Natural killer cell treated with Interleukin-12 subunit alpha and Interleukin-12 subunit beta and Interleukin-15 and Interleukin-18, amount 100 ng/mL, for 72 hours (primary cell): ENCODE results near the gene PPHLN1. TPM values are rescaled to one million over a fixed set of nuclear protein-coding genes. Genes with fewer than 3 reads are reported as not detected.

Experiments used
- ATAC-seq, 2 donors: fragments of 150-1000 bp; cut with Tn5 transposase in 1 of 2; sonication (Bioruptor Pico), chemical (Tn5 transposase) in 1 of 2; 2 replicates each; pipeline ENCODE4 v1.10.0; 2021
- DNase-seq: peaks from one replicate; pipeline ENCODE4 v3.0.0; 2022; ENCODE audit warnings: low spot score
- H3K27ac Mint-ChIP-seq, 2 donors: 1 replicate in 1 of 2; 2 replicates in 1 of 2; pipeline ENCODE4 v1.8.0; 2022; ENCODE audit warnings: mixed read lengths in 2 of 2, mild to moderate bottlenecking in 1 of 2, moderate library complexity in 1 of 2
- H3K27me3 Mint-ChIP-seq, 2 donors: 1 replicate in 1 of 2; 2 replicates in 1 of 2; pipeline ENCODE4 v1.8.0; 2022; ENCODE audit warnings: mixed read lengths in 2 of 2
- H3K36me3 Mint-ChIP-seq: one replicate; pipeline ENCODE4 v1.8.0; 2022; ENCODE audit warnings: mixed read lengths
- H3K4me1 Mint-ChIP-seq, 2 donors: 1 replicate in 1 of 2; 2 replicates in 1 of 2; pipeline ENCODE4 v1.8.0; 2022; ENCODE audit warnings: low read depth in 2 of 2, mixed read lengths in 2 of 2, mild to moderate bottlenecking in 1 of 2
- H3K4me3 Mint-ChIP-seq: one replicate; pipeline ENCODE4 v1.8.0; 2022; ENCODE audit warnings: mixed read lengths
- H3K9me3 Mint-ChIP-seq: 2 replicates; pipeline ENCODE4 v1.8.0; 2022; ENCODE audit warnings: mixed read lengths
- total RNA-seq, 2 donors: library from RNA; stranded (reverse); gene quantifications; one replicate each; pipeline ENCODE4 v1.2.3, GENCODE V29; 2022

The PPHLN1 gene
- total RNA-seq, 2 donors from 2014 or later = 85.0 to 90.1 TPM

- Mint-ChIP-seq H3K4me3 (no peak overlapping the region), H3K4me1 (peaks cover 11 to 15% of the 10 kb centered on the region in 2 donors), H3K27me3 (peaks cover 11 to 28% of the 10 kb centered on the region in 2 donors), H3K36me3 (no peaks in the 10 kb centered on the region), H3K9me3 (no peaks in the 10 kb centered on the region), H3K27ac (no peak overlapping the region)
- ATAC-seq (no peak), DNase-seq (no peak)
Measured at GRCh38 chr12:42473561-42473960, 147.6 kb downstream of the PPHLN1 start.

- peaks cover 3 to 7% of the 10 kb centered on the region in 2 donors for H3K4me1 Mint-ChIP-seq
- H3K36me3 Mint-ChIP-seq = no peaks in the 10 kb centered on the region
- no peak overlapping the region for H3K4me3 Mint-ChIP-seq
- DNase-seq (no peak), ATAC-seq (no peak)
- no peaks in the 10 kb centered on the region for H3K9me3 Mint-ChIP-seq
- peaks cover 11 to 31% of the 10 kb centered on the region in 2 donors for H3K27me3 Mint-ChIP-seq
- H3K27ac Mint-ChIP-seq = no peak overlapping the region
Measured at GRCh38 chr12:42474391-42474790, 148.4 kb downstream of the PPHLN1 start.

GRCh38 chr12:42475106-42475505, 149.1 kb downstream of the PPHLN1 start:
- ATAC-seq (no peak), DNase-seq (no peak)
- Mint-ChIP-seq H3K4me1 (peaks cover 0 to 1% of the 10 kb centered on the region in 2 donors), H3K27me3 (peaks cover 12 to 34% of the 10 kb centered on the region in 2 donors), H3K36me3 (no peaks in the 10 kb centered on the region), H3K4me3 (no peak overlapping the region), H3K27ac (no peak overlapping the region), H3K9me3 (no peaks in the 10 kb centered on the region)

GRCh38 chr12:42477941-42478340, 152.0 kb downstream of the PPHLN1 start:
- no peak for ATAC-seq
- no peaks in the 10 kb centered on the region for H3K9me3 Mint-ChIP-seq
- H3K27me3 Mint-ChIP-seq = peaks cover 23 to 47% of the 10 kb centered on the region in 2 donors
- H3K36me3 Mint-ChIP-seq = no peaks in the 10 kb centered on the region
- H3K27ac Mint-ChIP-seq = no peak overlapping the region
- no peak overlapping the region for H3K4me3 Mint-ChIP-seq
- DNase-seq = no peak
- H3K4me1 Mint-ChIP-seq = no peaks in the 10 kb centered on the region

GRCh38 chr12:42481368-42481767, 155.4 kb downstream of the PPHLN1 start:
- H3K27me3 Mint-ChIP-seq = peaks cover 45 to 72% of the 10 kb centered on the region in 2 donors
- H3K36me3 Mint-ChIP-seq = no peaks in the 10 kb centered on the region
- ATAC-seq (no peak), DNase-seq (no peak)
- no peak overlapping the region for H3K4me3 Mint-ChIP-seq
- H3K4me1 Mint-ChIP-seq = peaks cover 8 to 9% of the 10 kb centered on the region in 2 donors
- H3K27ac Mint-ChIP-seq = no peak overlapping the region
- no peaks in the 10 kb centered on the region for H3K9me3 Mint-ChIP-seq

- Mint-ChIP-seq H3K27me3 (peaks cover 47 to 77% of the 10 kb centered on the region in 2 donors), H3K9me3 (no peaks in the 10 kb centered on the region), H3K4me1 (peaks cover 8 to 9% of the 10 kb centered on the region in 2 donors), H3K36me3 (no peaks in the 10 kb centered on the region), H3K27ac (no peak overlapping the region), H3K4me3 (peak overlapping the region; percentile 71)
- ATAC-seq (no peak), DNase-seq (no peak)
Measured at GRCh38 chr12:42482041-42482747, 156.2 kb downstream of the PPHLN1 start.

GRCh38 chr12:42482748-42483520, 157.0 kb downstream of the PPHLN1 start:
- Mint-ChIP-seq H3K36me3 (no peaks in the 10 kb centered on the region), H3K9me3 (no peaks in the 10 kb centered on the region), H3K27ac (no peak overlapping the region), H3K4me1 (peaks cover 8 to 9% of the 10 kb centered on the region in 2 donors), H3K27me3 (peaks cover 51 to 72% of the 10 kb centered on the region in 2 donors), H3K4me3 (peak overlapping the region; percentile 71)
- DNase-seq (no peak), ATAC-seq (peak; percentile 81 to 85)

GRCh38 chr12:42483521-42483790, 157.5 kb downstream of the PPHLN1 start:
- DNase-seq = no peak
- H3K4me1 Mint-ChIP-seq = peaks cover 8 to 9% of the 10 kb centered on the region in 2 donors
- H3K4me3 Mint-ChIP-seq = peak overlapping the region; percentile 82
- peaks cover 49 to 66% of the 10 kb centered on the region in 2 donors for H3K27me3 Mint-ChIP-seq
- ATAC-seq = peak; percentile 21 to 54
- no peaks in the 10 kb centered on the region for H3K36me3 Mint-ChIP-seq
- H3K27ac Mint-ChIP-seq = no peak overlapping the region
- H3K9me3 Mint-ChIP-seq = no peaks in the 10 kb centered on the region

- Mint-ChIP-seq H3K4me3 (no peak overlapping the region), H3K36me3 (no peaks in the 10 kb centered on the region), H3K4me1 (peaks cover 8 to 9% of the 10 kb centered on the region in 2 donors), H3K27ac (no peak overlapping the region), H3K9me3 (no peaks in the 10 kb centered on the region), H3K27me3 (peaks cover 48 to 59% of the 10 kb centered on the region in 2 donors)
- ATAC-seq (no peak), DNase-seq (no peak)
Measured at GRCh38 chr12:42484996-42485395, 159.0 kb downstream of the PPHLN1 start.

GRCh38 chr12:42485823-42486222, 159.9 kb downstream of the PPHLN1 start:
- ATAC-seq (no peak), DNase-seq (no peak)
- H3K4me1 Mint-ChIP-seq = peaks cover 8 to 9% of the 10 kb centered on the region in 2 donors
- H3K36me3 Mint-ChIP-seq = no peaks in the 10 kb centered on the region
- no peaks in the 10 kb centered on the region for H3K9me3 Mint-ChIP-seq
- peaks cover 47 to 57% of the 10 kb centered on the region in 2 donors for H3K27me3 Mint-ChIP-seq
- H3K27ac Mint-ChIP-seq = no peak overlapping the region
- no peak overlapping the region for H3K4me3 Mint-ChIP-seq

- H3K4me1 Mint-ChIP-seq = peaks cover 8 to 9% of the 10 kb centered on the region in 2 donors
- no peak for ATAC-seq
Measured at GRCh38 chr12:42486407-42486806, 160.4 kb downstream of the PPHLN1 start.

GRCh38 chr12:42490261-42490842, 164.4 kb downstream of the PPHLN1 start:
- peak; percentile 36 to 61 for ATAC-seq

More at GRCh38 chr12:42486407-42486806, 160.4 kb downstream of the PPHLN1 start:
- peaks cover 44 to 51% of the 10 kb centered on the region in 2 donors for H3K27me3 Mint-ChIP-seq
- H3K9me3 Mint-ChIP-seq = no peaks in the 10 kb centered on the region
- H3K27ac Mint-ChIP-seq = no peak overlapping the region
- no peaks in the 10 kb centered on the region for H3K36me3 Mint-ChIP-seq
- no peak for DNase-seq
- H3K4me3 Mint-ChIP-seq = no peak overlapping the region

More at GRCh38 chr12:42490261-42490842, 164.4 kb downstream of the PPHLN1 start:
- H3K9me3 Mint-ChIP-seq = no peaks in the 10 kb centered on the region
- DNase-seq = no peak
- peaks cover 26 to 32% of the 10 kb centered on the region in 2 donors for H3K27me3 Mint-ChIP-seq
- H3K27ac Mint-ChIP-seq = no peak overlapping the region
- H3K4me3 Mint-ChIP-seq = no peak overlapping the region
- H3K4me1 Mint-ChIP-seq = no peaks in the 10 kb centered on the region
- H3K36me3 Mint-ChIP-seq = no peaks in the 10 kb centered on the region
